Measurements from ENCODE around the gene KRTAP22-1. TPM values are rescaled to one million over a fixed set of nuclear protein-coding genes. Genes with fewer than 3 reads are reported as not detected.

Gene KRTAP22-1
- total and polyA plus RNA-seq, 2 of the 8 experiments (the other 6 are each of a cell fraction or from before 2014, with no cell fraction given) = not detected

- Histone ChIP-seq H2AK5ac (ENCODE audit: low read depth, low read length) (no peak within 1 kb of the TSS), H2AFZ (ENCODE audit: low read length) (no peak within 1 kb of the TSS), H3K4me3 (ENCODE audit: extremely low read depth in 1 of 4, insufficient read depth in 2 of 4, low read depth in 3 of 4, low read length in 4 of 4) (no peak within 1 kb of the TSS), H3K9me3 (ENCODE audit: insufficient read depth in 2 of 2, low read depth in 1 of 2, low read length in 1 of 2) (0 out of 4 replicates have a peak, but pooled peaks cover 0 to 4% of the 10 kb centered on the region in 2 experiments), H2BK20ac (ENCODE audit: low read length) (no peak within 1 kb of the TSS), H3K4ac (replicated peaks; ENCODE audit: insufficient read length, low read depth, low read length) (no peak within 1 kb of the TSS), H3K27ac (ENCODE audit: low read depth, low read length) (no peak within 1 kb of the TSS), H4K20me1 (replicated peaks in 1 of 2; ENCODE audit: control insufficient read depth in 1 of 2, insufficient read depth in 2 of 2, low read length in 2 of 2) (no peaks in the 10 kb centered on the region), H4K8ac (ENCODE audit: extremely low read depth, insufficient read depth, low read length) (no peak within 1 kb of the TSS), H3K79me2 (ENCODE audit: control insufficient read depth in 1 of 2, insufficient read depth in 2 of 2, low read length in 2 of 2) (no peaks in the 10 kb centered on the region), H3K14ac (ENCODE audit: insufficient read length) (no peak within 1 kb of the TSS), H3K27me3 (replicated peaks in 1 of 4; ENCODE audit: control insufficient read depth in 3 of 4, extremely low read depth in 1 of 4, insufficient read depth in 3 of 4, low read length in 3 of 4) (no peaks in the 10 kb centered on the region), H3K9ac (replicated peaks in 1 of 4; ENCODE audit: extremely low read depth in 1 of 4, low read depth in 3 of 4, low read length in 3 of 4) (no peak within 1 kb of the TSS), H3K23ac (ENCODE audit: insufficient read length) (no peak within 1 kb of the TSS), H3K79me1 (ENCODE audit: low read depth, low read length) (no peaks in the 10 kb centered on the region), H3K4me2 (ENCODE audit: insufficient read depth in 1 of 2, low read depth in 2 of 2, low read length in 2 of 2) (no peak within 1 kb of the TSS), H2BK120ac (replicated peaks; ENCODE audit: low read depth, low read length) (no peak within 1 kb of the TSS), H2BK12ac (ENCODE audit: low read depth, low read length) (no peak within 1 kb of the TSS), H3K36me3 (ENCODE audit: control insufficient read depth in 2 of 4, insufficient read depth in 4 of 4, low read length in 3 of 4) (no peaks in the 10 kb centered on the region), H3K18ac (ENCODE audit: extremely low read depth, low read length) (no peak within 1 kb of the TSS), H4K91ac (replicated peaks; ENCODE audit: insufficient read length, low read length) (no peak within 1 kb of the TSS), H3K23me2 (ENCODE audit: low read depth, low read length) (no peaks in the 10 kb centered on the region), H2BK15ac (ENCODE audit: low read length) (no peak within 1 kb of the TSS), H4K5ac (ENCODE audit: insufficient read length, low read depth, low read length) (no peak within 1 kb of the TSS), H2BK5ac (ENCODE audit: low read depth, low read length) (no peak within 1 kb of the TSS), H3K4me1 (replicated peaks in 1 of 4; ENCODE audit: control insufficient read depth in 3 of 4, insufficient read depth in 4 of 4, low read length in 3 of 4) (no peaks in the 10 kb centered on the region), H3K56ac (replicated peaks; ENCODE audit: insufficient read length, low read depth, low read length) (no peak within 1 kb of the TSS)
- TF ChIP-seq JUN (IDR thresholded peaks at IDR 0.05; ENCODE audit: low read depth, low read length) = no peak
- no peak for TF ChIP-seq SRF (IDR thresholded peaks at IDR 0.05; ENCODE audit: low read depth, low read length)
- TF ChIP-seq CREB1 (IDR thresholded peaks at IDR 0.05) = no peak
- TF ChIP-seq GABPA (IDR thresholded peaks at IDR 0.05; ENCODE audit: borderline replicate concordance, insufficient read depth, low read length) = no peak
- TF ChIP-seq SP2 (IDR thresholded peaks at IDR 0.05; ENCODE audit: low read length) = no peak
- FAIRE-seq (no peak), DNase-seq (ENCODE audit: low read depth in 1 of 2, low spot score in 2 of 2) (no peak)
- WGBS, 2 experiments (ENCODE audit: extremely low coverage in 1 of 2, insufficient coverage in 1 of 2, insufficient read length in 1 of 2, insufficient replicate concordance in 2 of 2, low coverage in 1 of 2, low lambda C conversion rate in 2 of 2, missing lambda C conversion rate in 1 of 2) = 90% methylated on average over 2 of the region's 2 CpGs; no CpG with 5 or more reads in 1 of the 2 experiments
- POLR2A ChIA-PET (ENCODE audit: partially characterized antibody) = no interaction called here
- CTCF ChIA-PET (ENCODE audit: partially characterized antibody) = interaction anchor here (0.6 to 1.5 kb wide), 2 partner anchors 8 to 1485 kb away, joined by 3 to 4 read pairs; no protein-coding TSS in a partner anchor
Observed at GRCh38 chr21:30561264-30561895, 39.5 kb upstream of the KRTAP22-1 start, which contains the start of gene KRTAP19-7. TSS of gene KRTAP19-7 (minus strand) at chr21:30561314. CDS start at chr21:30561289, 25 bp downstream.

Measured in H1 (cell line).